DLD1 (cell line): ENCODE measurements around the gene PDCD1.

ENCODE experiments used
- in situ Hi-C: cut with HindIII; loops from 2 replicates; pipeline ENCODE4 v1.10.0; 2017; ENCODE audit warnings: low sequenced_read_pairs

PDCD1 gene

GRCh38 chr2:241865957-241866789, 7.5 kb upstream of the PDCD1 start:
- in situ Hi-C loops: no loop called here

DNA sequence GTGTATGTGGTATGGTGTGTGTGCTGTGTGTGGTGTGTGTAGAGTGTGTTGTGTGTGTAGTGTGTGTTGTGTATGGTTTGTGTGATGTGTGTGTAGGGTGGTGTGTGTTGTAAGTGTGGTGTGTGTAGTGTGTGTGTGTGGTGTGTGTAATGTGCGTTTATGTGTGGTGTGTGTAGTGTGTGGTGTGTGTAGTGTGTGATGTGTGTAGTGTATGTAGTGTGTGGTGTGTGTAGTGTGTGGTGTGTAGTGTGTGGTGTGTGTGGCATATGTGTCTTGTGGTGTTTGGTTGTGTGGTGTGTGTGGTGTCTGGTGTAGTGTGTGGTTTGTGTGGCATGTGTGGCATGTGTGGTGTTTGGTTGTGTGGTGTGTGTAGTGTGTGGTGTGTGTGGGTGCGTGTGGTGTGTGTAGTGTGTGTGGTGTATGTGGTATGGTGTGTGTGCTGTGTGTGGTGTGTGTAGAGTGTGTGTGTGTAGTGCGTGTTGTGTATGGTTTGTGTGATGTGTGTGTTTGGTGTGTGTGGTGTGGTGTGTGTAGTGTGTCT, 6.8 kb upstream of the PDCD1 start:
- in situ Hi-C loops: no loop called here

GRCh38 chr2:241864850-241865213, 6.1 kb upstream of the PDCD1 start:
- in situ Hi-C loops: no loop called here

- in situ Hi-C loops: no loop called here
These were observed 5.6 kb upstream of the PDCD1 start for GRCh38 chr2:241864168-241864849.

DNA sequence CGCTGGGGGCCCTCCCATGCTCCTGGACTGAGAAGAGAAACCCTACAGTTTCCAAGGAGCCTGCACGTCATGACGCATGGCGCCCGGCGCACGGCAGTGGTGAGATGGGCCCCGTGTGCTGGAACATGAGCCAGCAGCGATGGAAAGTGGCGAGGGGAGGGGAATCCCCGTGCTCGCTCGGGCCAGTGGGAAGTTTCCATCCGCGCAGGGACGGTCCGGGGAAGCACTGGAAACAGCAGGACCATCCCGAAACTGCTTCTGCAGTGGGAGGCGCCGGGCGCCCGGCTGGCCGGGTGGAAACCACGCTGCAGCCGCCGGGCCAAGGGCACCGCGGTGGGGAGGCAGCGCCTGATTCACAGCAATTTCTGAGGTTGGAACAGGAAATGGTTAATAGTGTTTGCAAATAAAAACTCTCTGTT, 4.9 kb upstream of the PDCD1 start:
- in situ Hi-C loops: no loop called here

GRCh38 chr2:241862775-241863535, 4.3 kb upstream of the PDCD1 start:
- in situ Hi-C loops: no loop called here

GRCh38 chr2:241862093-241862492, 3.4 kb upstream of the PDCD1 start:
- in situ Hi-C loops: no loop called here

DNA sequence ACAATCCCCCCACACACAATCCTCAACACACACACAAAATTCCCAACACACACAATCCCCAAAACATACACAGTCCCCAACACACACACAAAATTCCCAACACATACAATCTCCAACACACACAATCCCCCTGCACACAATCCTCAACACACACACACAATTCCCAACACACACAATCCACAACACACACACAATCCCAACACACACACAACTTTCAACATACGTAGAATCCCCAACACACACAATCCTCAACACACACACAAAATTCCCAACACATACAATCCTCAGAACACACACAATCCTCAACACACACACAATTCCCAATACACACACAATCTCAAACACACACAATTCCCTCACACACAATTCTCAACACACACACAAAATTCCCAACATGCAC, 2.6 kb upstream of the PDCD1 start:
- in situ Hi-C loops: no loop called here

DNA sequence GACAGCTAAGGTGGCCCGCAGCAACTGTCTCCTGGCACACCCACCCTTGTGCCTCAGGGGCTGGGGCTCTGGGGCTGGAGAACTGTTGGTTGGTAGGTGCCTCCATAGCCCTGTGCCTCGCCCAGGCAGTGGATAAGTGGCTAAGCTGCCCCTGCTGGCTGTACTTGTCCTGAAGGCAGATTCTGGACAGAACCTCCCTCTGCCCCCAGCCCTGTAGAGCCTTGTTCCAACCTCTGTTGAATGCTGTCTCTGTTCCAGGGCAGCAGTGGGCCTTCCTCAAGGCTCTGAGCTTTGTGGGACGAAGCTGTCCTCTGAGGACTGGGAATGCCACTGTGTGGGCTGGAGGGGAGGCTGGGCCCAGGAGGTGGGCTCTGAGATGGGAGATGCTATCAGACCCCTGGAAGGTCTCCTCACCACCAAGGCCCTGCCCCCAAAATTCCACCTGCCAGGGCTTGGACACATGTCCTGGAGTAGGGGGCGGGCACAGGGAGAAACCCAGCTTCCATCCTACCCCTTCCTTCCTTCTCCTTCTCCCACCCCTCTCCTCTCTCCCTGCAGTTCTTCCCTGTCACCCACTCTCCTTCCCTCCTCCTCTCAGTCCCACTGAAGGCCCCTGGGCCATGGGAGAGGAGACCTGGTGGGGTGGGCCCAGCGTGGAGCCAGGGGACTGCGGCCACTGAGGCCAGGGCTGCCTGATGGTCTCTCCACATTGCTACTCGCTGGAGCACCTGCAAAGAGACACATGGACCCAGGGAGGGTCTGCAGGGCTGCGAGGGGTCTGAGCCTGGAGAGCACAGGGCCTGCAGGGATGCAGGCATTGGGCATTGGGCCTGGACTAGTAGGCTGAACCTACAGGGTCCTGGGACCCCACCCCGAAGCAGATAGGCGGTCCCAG, 1.7 kb upstream of the PDCD1 start:
- in situ Hi-C loops: no loop called here

- in situ Hi-C loops: no loop called here
These were observed 916 bp upstream of the PDCD1 start for GRCh38 chr2:241859436-241860183.

- in situ Hi-C loops: no loop called here
These were observed 332 bp upstream of the PDCD1 start for GRCh38 chr2:241859017-241859435.

DNA sequence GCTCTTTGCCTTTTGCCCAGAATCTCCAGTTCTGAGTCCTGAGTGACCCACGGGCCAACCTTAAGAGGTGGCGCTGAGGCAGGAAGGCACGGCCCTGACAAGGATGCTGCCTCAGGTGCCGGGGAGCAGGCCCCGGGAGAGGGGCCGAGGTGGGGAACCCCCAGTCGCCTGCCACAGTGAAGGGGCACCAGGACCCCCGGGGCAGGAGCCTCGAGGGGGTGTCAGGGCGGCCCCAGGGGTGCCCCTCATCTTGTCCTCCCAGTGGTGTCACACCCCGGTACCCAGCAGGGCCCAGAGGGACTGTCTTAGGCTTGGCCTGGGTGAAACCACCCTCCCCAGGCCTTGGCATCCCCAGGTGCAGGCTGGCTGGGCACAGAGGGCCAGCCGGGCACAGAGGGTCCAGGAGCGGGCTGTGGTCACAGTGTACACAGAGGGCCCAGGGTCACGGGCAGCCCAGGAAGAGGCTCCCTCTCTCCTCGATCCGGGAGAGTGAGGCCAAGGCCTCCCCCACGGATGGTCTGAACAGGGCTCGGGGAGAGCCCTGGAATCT, 1.0 kb downstream of the PDCD1 start:
- in situ Hi-C loops: no loop called here

GRCh38 chr2:241857041-241857541, 1.6 kb downstream of the PDCD1 start:
- in situ Hi-C loops: no loop called here

- in situ Hi-C loops: no loop called here
These were observed 2.7 kb downstream of the PDCD1 start for GRCh38 chr2:241855888-241856422.

- in situ Hi-C loops: no loop called here
These were observed 3.3 kb downstream of the PDCD1 start for GRCh38 chr2:241855245-241855887.

- in situ Hi-C loops: no loop called here
These were observed 4.1 kb downstream of the PDCD1 start for GRCh38 chr2:241854342-241855244.

DNA sequence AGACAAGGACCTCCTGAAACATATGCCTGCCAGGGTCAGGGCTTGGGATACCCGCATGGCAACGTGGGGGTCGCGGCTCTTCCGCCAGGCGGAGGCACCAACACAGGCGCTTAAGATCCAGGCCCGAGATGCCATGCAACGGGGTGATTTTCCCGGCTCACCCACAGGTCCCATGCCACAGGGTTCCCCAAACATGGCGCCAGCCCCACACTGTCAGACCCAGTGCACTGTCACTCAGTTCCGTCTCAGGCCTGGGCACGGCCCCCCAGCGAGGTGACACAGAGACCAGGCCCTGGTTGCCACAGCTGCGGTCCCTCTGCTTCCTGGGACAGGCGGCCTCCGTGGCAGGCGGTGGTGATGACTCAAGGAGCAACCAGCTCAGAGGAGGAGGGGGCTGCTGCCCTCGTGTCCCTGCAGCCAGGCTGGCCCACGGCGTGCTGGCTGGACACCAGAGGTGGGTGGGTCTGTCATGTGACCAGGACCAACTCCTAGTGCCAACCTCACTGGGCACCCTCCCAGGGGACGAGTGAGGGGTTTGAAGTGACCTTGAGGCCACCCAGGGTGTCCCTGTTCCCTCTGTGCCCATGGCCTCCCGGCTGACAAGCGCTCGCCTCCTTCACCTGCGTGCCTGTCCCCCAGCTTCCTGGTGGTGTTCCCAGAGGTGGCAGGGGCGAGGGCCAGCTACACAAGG, 4.9 kb downstream of the PDCD1 start:
- in situ Hi-C loops: no loop called here
